BJ (cell line): ENCODE measurements around the gene ARHGAP8. TPM values are rescaled to one million over a fixed set of nuclear protein-coding genes. Genes with fewer than 3 reads are reported as not detected.
"Not testable (repeated sequence)": the region's sequence is repeated elsewhere in the genome, so short reads cannot be mapped to it uniquely, and the experiment has no call there.

Experiments used
- CTCF ChIA-PET: fragments of 350-600 bp; formaldehyde crosslinking; extraction: SDS; loops from one replicate; lab custom pipeline; 2021; ENCODE audit warnings: antibody characterized with exemption, inconsistent platforms; lab: Yijun Ruan, JAX
- POLR2A ChIA-PET: fragments of 300-600 bp; sonication (Branson Sonifier 250); formaldehyde crosslinking; extraction: SDS; loops from one replicate; lab custom pipeline; 2021; ENCODE audit warnings: antibody characterized with exemption; lab: Charles Lee
- DNase-seq: peaks from one replicate; pipeline ENCODE4 v3.0.0-alpha.2; 2011; ENCODE audit warnings: low read depth
- H3K27me3 ChIP-seq: 2 replicates; pipeline ENCODE4 v1.6.0; 2011; ENCODE audit warnings: low read length; ENCODE audit not compliant: control insufficient read depth, insufficient read depth
- H3K36me3 ChIP-seq: 2 replicates; pipeline ENCODE4 v1.5.1; 2011; ENCODE audit warnings: low read length; ENCODE audit not compliant: control insufficient read depth, insufficient read depth
- H3K4me3 ChIP-seq: 2 replicates; pipeline ENCODE4 v1.5.1; 2011; ENCODE audit warnings: low read depth, mild to moderate bottlenecking, control low read depth, low read length
- polyA plus RNA-seq: library from polyadenylated mRNA; depleted of rRNA; stranded (reverse); fragments of >200 nt; gene quantifications from 2 replicates; pipeline ENCODE4 v1.2.3, GENCODE V29; 2011
- TF ChIP-seq, protein P1 (sequence below): IDR thresholded peaks from 2 replicates; pipeline ENCODE4 v1.5.1; 2011; ENCODE audit warnings: low read depth, mild to moderate bottlenecking, control low read depth, inconsistent platforms, low read length, moderate library complexity; ENCODE audit not compliant: insufficient read depth

ARHGAP8 gene
- polyA plus RNA-seq, 1 experiment = 0.39 TPM

DNA sequence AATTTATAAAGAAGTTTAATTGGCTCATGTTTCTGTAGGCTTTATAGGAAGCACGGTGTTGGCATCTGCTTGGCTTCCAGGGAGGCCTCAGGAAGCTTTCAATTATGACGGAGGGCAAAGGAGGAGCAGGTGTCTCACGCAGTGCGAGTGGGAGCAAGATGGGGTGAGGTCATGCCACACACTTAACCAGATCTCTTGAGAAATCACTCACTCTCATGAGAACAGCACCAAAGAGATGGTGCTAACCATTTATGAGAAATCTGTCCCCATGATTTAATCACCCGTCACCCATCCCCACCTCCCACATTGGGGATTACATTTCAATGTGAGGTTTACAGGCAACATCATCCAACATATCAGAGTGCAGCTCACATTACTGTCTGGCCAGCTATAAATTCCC lies 103.5 kb downstream of the ARHGAP8 start:
- Histone ChIP-seq H3K27me3 (no peaks in the 10 kb centered on the region), H3K36me3 (no peaks in the 10 kb centered on the region), H3K4me3 (no peak overlapping the region)
- ChIA-PET CTCF (no interaction called here), POLR2A (no interaction called here)
- TF ChIP-seq, protein P1, sequence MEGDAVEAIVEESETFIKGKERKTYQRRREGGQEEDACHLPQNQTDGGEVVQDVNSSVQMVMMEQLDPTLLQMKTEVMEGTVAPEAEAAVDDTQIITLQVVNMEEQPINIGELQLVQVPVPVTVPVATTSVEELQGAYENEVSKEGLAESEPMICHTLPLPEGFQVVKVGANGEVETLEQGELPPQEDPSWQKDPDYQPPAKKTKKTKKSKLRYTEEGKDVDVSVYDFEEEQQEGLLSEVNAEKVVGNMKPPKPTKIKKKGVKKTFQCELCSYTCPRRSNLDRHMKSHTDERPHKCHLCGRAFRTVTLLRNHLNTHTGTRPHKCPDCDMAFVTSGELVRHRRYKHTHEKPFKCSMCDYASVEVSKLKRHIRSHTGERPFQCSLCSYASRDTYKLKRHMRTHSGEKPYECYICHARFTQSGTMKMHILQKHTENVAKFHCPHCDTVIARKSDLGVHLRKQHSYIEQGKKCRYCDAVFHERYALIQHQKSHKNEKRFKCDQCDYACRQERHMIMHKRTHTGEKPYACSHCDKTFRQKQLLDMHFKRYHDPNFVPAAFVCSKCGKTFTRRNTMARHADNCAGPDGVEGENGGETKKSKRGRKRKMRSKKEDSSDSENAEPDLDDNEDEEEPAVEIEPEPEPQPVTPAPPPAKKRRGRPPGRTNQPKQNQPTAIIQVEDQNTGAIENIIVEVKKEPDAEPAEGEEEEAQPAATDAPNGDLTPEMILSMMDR = no peak
- no peak for DNase-seq

DNA sequence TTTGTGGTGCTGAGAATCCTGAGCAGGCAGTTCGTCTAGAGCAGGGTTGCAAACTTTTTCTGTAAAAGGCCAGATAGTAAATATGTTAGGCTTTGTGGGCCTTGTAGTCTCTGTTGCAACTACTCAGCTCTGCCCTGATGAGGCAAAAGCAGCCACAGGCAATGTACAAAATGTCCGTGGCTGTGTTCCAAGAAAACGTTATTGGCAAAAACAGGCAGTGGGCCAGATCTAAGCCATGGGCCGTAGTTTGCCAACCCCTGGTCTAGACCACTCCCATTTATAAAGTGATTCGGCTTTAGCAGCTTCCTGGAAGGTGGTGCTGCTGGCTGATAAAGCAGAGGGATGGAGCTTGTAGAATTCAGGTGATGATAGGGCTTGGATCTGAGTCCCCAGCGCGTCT lies 106.4 kb downstream of the ARHGAP8 start:
- POLR2A ChIA-PET = not testable (repeated sequence)

DNA sequence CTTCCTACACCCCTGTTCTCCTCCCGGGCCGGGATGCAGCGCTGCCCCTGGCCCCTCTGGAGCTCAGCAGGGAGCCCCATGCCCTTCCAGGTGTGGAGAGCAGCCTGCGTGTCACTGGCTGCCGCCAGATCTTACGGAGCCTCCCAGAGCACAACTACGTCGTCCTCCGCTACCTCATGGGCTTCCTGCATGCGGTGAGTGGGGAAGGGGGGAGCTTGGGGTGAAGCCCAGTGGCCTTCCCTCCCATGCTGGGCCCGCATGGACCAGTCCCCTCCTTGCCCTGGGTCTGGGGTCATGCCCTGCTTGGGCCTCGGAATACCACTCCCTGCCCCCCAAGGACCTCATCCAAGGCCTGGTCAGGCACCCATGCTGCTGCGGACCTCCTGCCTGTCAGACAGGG lies 107.3 kb downstream of the ARHGAP8 start:
- POLR2A ChIA-PET = no interaction called here
- DNase-seq = no peak
- TF ChIP-seq, protein P1 = no peak
- no peak overlapping the region for H3K4me3 ChIP-seq
- no peaks in the 10 kb centered on the region for H3K27me3 ChIP-seq
- no peaks in the 10 kb centered on the region for H3K36me3 ChIP-seq
- CTCF ChIA-PET = no interaction called here

More for the DNA sequence above, 106.4 kb downstream of the ARHGAP8 start:
- H3K4me3 ChIP-seq, DNase-seq, CTCF ChIA-PET, H3K27me3 ChIP-seq, H3K36me3 ChIP-seq: not testable (repeated sequence)

DNA sequence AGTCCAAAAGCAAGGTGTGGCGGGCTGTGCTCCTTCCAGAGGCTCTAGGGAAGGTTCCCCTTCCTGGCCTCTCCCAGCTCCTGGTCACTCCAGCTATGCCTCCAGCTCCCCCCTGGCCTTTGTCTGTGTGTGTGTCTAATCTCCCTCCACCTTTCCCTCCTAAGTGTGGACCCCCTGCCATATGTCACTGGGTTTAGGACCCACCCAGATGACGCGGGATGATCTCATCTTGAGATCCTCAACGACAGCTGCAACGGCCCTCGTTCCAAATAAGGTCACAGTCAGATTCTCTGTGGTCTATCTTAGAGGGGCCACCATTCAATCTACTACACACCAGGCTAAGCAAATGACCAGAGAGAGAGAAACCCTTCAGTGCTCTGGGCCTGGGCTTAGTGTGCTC lies 107.9 kb downstream of the ARHGAP8 start:
- POLR2A ChIA-PET = no interaction called here
- Histone ChIP-seq H3K4me3 (no peak overlapping the region), H3K27me3 (no peaks in the 10 kb centered on the region), H3K36me3 (no peaks in the 10 kb centered on the region)
- TF ChIP-seq, protein P1 = no peak
- CTCF ChIA-PET = no interaction called here
- DNase-seq = no peak

DNA sequence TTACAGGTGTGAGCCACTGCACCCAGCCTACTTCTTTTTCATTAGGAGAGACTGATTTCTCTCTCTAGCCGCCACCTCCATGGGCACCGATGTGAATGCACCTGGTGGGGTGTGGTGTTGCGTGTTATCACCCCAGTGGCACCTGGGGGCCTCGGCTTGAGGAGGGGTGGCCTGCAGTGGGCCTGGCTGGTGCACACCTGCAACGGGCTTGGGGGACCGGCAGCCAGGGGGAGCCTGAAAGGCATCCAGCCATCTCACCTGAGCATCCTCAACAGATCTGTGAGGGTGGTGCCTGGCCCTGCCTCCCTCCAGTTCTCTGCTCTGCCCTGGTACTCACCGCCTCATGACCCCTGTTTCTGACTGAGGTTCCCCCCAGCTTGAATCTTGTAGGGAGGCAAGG lies 108.9 kb downstream of the ARHGAP8 start:
- H3K36me3 ChIP-seq = no peaks in the 10 kb centered on the region
- POLR2A ChIA-PET = no interaction called here
- CTCF ChIA-PET = no interaction called here

DNA sequence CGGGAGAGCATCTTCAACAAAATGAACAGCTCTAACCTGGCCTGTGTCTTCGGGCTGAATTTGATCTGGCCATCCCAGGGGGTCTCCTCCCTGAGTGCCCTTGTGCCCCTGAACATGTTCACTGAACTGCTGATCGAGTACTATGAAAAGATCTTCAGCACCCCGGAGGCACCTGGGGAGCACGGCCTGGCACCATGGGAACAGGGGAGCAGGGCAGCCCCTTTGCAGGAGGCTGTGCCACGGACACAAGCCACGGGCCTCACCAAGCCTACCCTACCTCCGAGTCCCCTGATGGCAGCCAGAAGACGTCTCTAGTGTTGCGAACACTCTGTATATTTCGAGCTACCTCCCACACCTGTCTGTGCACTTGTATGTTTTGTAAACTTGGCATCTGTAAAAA lies 109.9 kb downstream of the ARHGAP8 start:
- CTCF ChIA-PET = no interaction called here

More for the DNA sequence above, 108.9 kb downstream of the ARHGAP8 start:
- Histone ChIP-seq H3K4me3 (no peak overlapping the region), H3K27me3 (no peaks in the 10 kb centered on the region)
- TF ChIP-seq, protein P1 = no peak
- no peak for DNase-seq

More for the DNA sequence above, 109.9 kb downstream of the ARHGAP8 start:
- no peak for DNase-seq
- Histone ChIP-seq H3K4me3 (no peak overlapping the region), H3K27me3 (no peaks in the 10 kb centered on the region), H3K36me3 (no peaks in the 10 kb centered on the region)
- POLR2A ChIA-PET = no interaction called here
- TF ChIP-seq, protein P1 = no peak
